GM12878 (cell line): ENCODE measurements around the gene NOL4L. TPM values are rescaled to one million over a fixed set of nuclear protein-coding genes. Genes with fewer than 3 reads are reported as not detected.

Experiments used
- ATAC-seq: fragments of 200-7000 bp; cut with Tn5 transposase; 3 replicates; pipeline ENCODE4 v1.9.1; 2020; ENCODE audit warnings: mild to moderate bottlenecking, moderate library complexity
- BruUV-seq: library from RNA; stranded (reverse); fragments of 400-500 nt; replicated peaks from 2 replicates; lab custom pipeline; 2021; lab: Mats Ljungman, UMichigan
- CTCF ChIA-PET: fragments of 300-600 bp; sonication (Branson Sonifier 250); formaldehyde crosslinking; extraction: SDS; loops from one replicate; lab custom pipeline; 2021; ENCODE audit warnings: inconsistent platforms; lab: Yijun Ruan, JAX
- POLR2A ChIA-PET: fragments of 350-600 bp; formaldehyde crosslinking; extraction: SDS; loops from one replicate; lab custom pipeline; 2021; ENCODE audit warnings: inconsistent platforms; lab: Charles Lee
- RAD21 ChIA-PET: fragments of 300-600 bp; sonication (Branson Sonifier 250); formaldehyde crosslinking; loops from one replicate; lab custom pipeline; 2023; ENCODE audit warnings: antibody characterized with exemption; ENCODE audit not compliant: unreplicated experiment; lab: Charles Lee
- SMC1A ChIA-PET: fragments of 300-600 bp; sonication (Branson Sonifier 250); formaldehyde crosslinking; loops from one replicate; lab custom pipeline; 2023; ENCODE audit not compliant: unreplicated experiment, uncharacterized antibody; lab: Charles Lee
- DNase-seq: peaks from one replicate; pipeline ENCODE4 v3.0.0-alpha.2; 2011; ENCODE audit warnings: low read depth, low spot score
- FAIRE-seq: peaks from 3 replicates; lab custom pipeline; 2011; peaks lifted over from hg19 to GRCh38; lab: Jason Lieb, UNC
- H2AFZ ChIP-seq: 2 replicates; pipeline ENCODE4 v1.6.0; 2011; ENCODE audit warnings: low read depth, low read length, control low read depth; ENCODE audit not compliant: control insufficient read depth
- H3K27ac ChIP-seq: 2 replicates; pipeline ENCODE4 v1.5.1; 2011; ENCODE audit warnings: control low read depth; ENCODE audit not compliant: control insufficient read depth, insufficient read depth
- H3K27me3 ChIP-seq, 2 experiments: replicated peaks in 1 of 2; 2 replicates each; pipeline versions ENCODE4 v1.6.0 to v1.6.1; 2011; ENCODE audit warnings: low read length in 1 of 2; ENCODE audit not compliant: control insufficient read depth in 2 of 2, insufficient read depth in 2 of 2
- H3K36me3 ChIP-seq, 2 experiments: 2 replicates each; pipeline ENCODE4 v1.5.1; 2011; ENCODE audit warnings: low read length in 1 of 2; ENCODE audit not compliant: control insufficient read depth in 2 of 2, insufficient read depth in 2 of 2
- H3K4me1 ChIP-seq: 2 replicates; pipeline ENCODE4 v1.6.1; 2011; ENCODE audit warnings: mild to moderate bottlenecking, low read length, moderate library complexity, mixed read lengths; ENCODE audit not compliant: control insufficient read depth, insufficient read depth
- H3K4me2 ChIP-seq: 2 replicates; pipeline ENCODE4 v1.6.0; 2011; ENCODE audit warnings: control low read depth; ENCODE audit not compliant: control insufficient read depth, insufficient read depth
- H3K4me3 ChIP-seq: fragments of 200-600 bp; sonication (generic); 2 replicates; pipeline ENCODE4 v1.5.1; 2016
- H3K79me2 ChIP-seq: 2 replicates; pipeline ENCODE4 v1.6.0; 2011; ENCODE audit warnings: low read length; ENCODE audit not compliant: control insufficient read depth, insufficient read depth
- H3K9ac ChIP-seq: 2 replicates; pipeline ENCODE4 v1.8.0; 2011; ENCODE audit warnings: low read length, control low read depth, mixed read lengths; ENCODE audit not compliant: control insufficient read depth, insufficient read depth
- H3K9me3 ChIP-seq: replicated peaks from 3 replicates; pipeline ENCODE4 v1.5.1; 2011; ENCODE audit warnings: mild to moderate bottlenecking, low read length; ENCODE audit not compliant: control insufficient read depth, insufficient read depth
- H4K20me1 ChIP-seq: 2 replicates; pipeline ENCODE4 v1.6.0; 2011; ENCODE audit not compliant: control insufficient read depth, insufficient read depth
- BMI1 ChIP-seq: fragments of 450-650 bp; IDR thresholded peaks from 2 replicates; pipeline ENCODE4 v1.6.1; 2016; ENCODE audit warnings: mild to moderate bottlenecking, moderate library complexity, borderline replicate concordance
- FOS ChIP-seq: IDR thresholded peaks from 3 replicates; pipeline ENCODE4 v1.6.1; 2011; ENCODE audit warnings: borderline replicate concordance; ENCODE audit not compliant: insufficient read length; ENCODE audit errors: extremely low read depth
- GATAD2B ChIP-seq: fragments of 450-650 bp; conservative IDR thresholded peaks from 2 replicates; pipeline ENCODE4 v1.6.1; 2017; ENCODE audit warnings: low read depth, mild to moderate bottlenecking, moderate library complexity
- HDAC2 ChIP-seq: fragments of 200-600 bp; sonication (generic); IDR thresholded peaks from 2 replicates; pipeline ENCODE4 v1.6.1; 2017
- IKZF1 ChIP-seq: fragments of 450-650 bp; conservative IDR thresholded peaks from 2 replicates; pipeline ENCODE4 v1.6.1; 2017; ENCODE audit warnings: antibody characterized with exemption, mild to moderate bottlenecking
- LARP7 ChIP-seq: fragments of 450-650 bp; IDR thresholded peaks from 2 replicates; pipeline ENCODE4 v1.6.1; 2017; ENCODE audit warnings: mild to moderate bottlenecking
- MYB ChIP-seq: fragments of 150-350 bp; IDR thresholded peaks from 2 replicates; pipeline ENCODE4 v1.6.1; 2014; ENCODE audit warnings: mild to moderate bottlenecking, low read depth, low read length, borderline replicate concordance
- NBN ChIP-seq: fragments of 450-650 bp; IDR thresholded peaks from 2 replicates; pipeline ENCODE4 v1.6.1; 2016
- NFXL1 ChIP-seq: fragments of 450-650 bp; IDR thresholded peaks from 2 replicates; pipeline ENCODE4 v1.6.1; 2017; ENCODE audit warnings: antibody characterized with exemption, mild to moderate bottlenecking, borderline replicate concordance
- RCOR1 ChIP-seq: conservative IDR thresholded peaks from 2 replicates; pipeline ENCODE4 v1.6.1; 2012; ENCODE audit warnings: low read depth, low read length, improper control_type of control experiment
- SPI1 ChIP-seq: IDR thresholded peaks from 2 replicates; pipeline ENCODE4 v1.6.1; 2011; ENCODE audit warnings: low read depth, mild to moderate bottlenecking, low read length, moderate library complexity, borderline replicate concordance; ENCODE audit not compliant: insufficient read depth
- ZNF217 ChIP-seq: fragments of 450-650 bp; IDR thresholded peaks from 2 replicates; pipeline ENCODE4 v1.6.1; 2017; ENCODE audit warnings: antibody characterized with exemption, mild to moderate bottlenecking
- WGBS: methylation state at CpG from one replicate; pipeline ENCODE4 v1.1.6; 2016; ENCODE audit warnings: low lambda C conversion rate; ENCODE audit not compliant: insufficient replicate concordance, insufficient coverage; ENCODE audit errors: missing lambda C conversion rate; 5-methylcytosine and 5-hydroxymethylcytosine counted together
- in situ Hi-C: fragments of 300-500 bp; cut with MboI; formaldehyde crosslinking; loops from 9 replicates; pipeline ENCODE4 v1.14.3; 2018; ENCODE audit warnings: mixed read lengths
- intact Hi-C: fragments of 100-400 bp; cut with micrococcal nuclease; formaldehyde crosslinking; loops from one replicate; pipeline ENCODE4 v1.14.2; 2022; ENCODE audit not compliant: unreplicated experiment
- polyA plus RNA-seq, 11 experiments: library from polyadenylated mRNA; depleted of rRNA in 4 of 11; unstranded in 6 of 11; stranded (reverse) in 5 of 11; fragments of >200 nt; fragmentation: Nextera tagmentation in 4 of 11; fragmentation: Illumina TruSeq in 1 of 11; extraction: Ambion mirVana in 4 of 11; extraction: Trizol in 1 of 11; gene quantifications; 1 replicate in 1 of 11; 2 replicates in 10 of 11; pipeline versions ENCODE4 v1.2.1 to v1.2.3, GENCODE V29; 2011 to 2016; ENCODE audit warnings: inconsistent platforms in 2 of 11, missing spikeins in 2 of 11, low read depth in 1 of 11
- total RNA-seq, 4 experiments: library from RNA; depleted of rRNA in 3 of 4; stranded (reverse); fragments of >200 nt in 3 of 4; fragmentation: Illumina TruSeq in 1 of 4; extraction: Trizol in 1 of 4; gene quantifications; 2 replicates each; pipeline versions ENCODE4 v1.2.1 to v1.2.3, GENCODE V29; 2013 to 2021
- TF ChIP-seq, protein P1 (sequence below): fragments of 450-650 bp; formaldehyde crosslinking; IDR thresholded peaks from 2 replicates; pipeline ENCODE4 v1.4.0; 2022; ENCODE audit warnings: mild to moderate bottlenecking, moderate library complexity
- TF ChIP-seq, protein P2 (sequence below): IDR thresholded peaks from 2 replicates; pipeline ENCODE4 v1.6.1; 2011; ENCODE audit warnings: borderline replicate concordance, low read depth, mild to moderate bottlenecking, moderate library complexity, mixed read lengths, low read length; ENCODE audit not compliant: insufficient read depth; ENCODE audit errors: extremely low read length
- TF ChIP-seq, protein P3 (sequence below), 3 experiments: IDR thresholded peaks in 2 of 3; conservative IDR thresholded peaks in 1 of 3; 2 replicates each; pipeline ENCODE4 v1.5.1; 2011; ENCODE audit warnings: low read depth in 3 of 3, low read length in 3 of 3, mild to moderate bottlenecking in 3 of 3, control low read depth in 2 of 3, moderate library complexity in 2 of 3, inconsistent platforms in 1 of 3, mixed read lengths in 1 of 3; ENCODE audit not compliant: control insufficient read depth in 2 of 3, insufficient read depth in 1 of 3; ENCODE audit errors: extremely low read depth in 1 of 3
- TF ChIP-seq, protein P4 (sequence below): IDR thresholded peaks from 2 replicates; pipeline ENCODE4 v1.6.1; 2012; ENCODE audit warnings: low read depth, low read length, improper control_type of control experiment

Gene NOL4L
- total and polyA plus RNA-seq, 10 of the 15 experiments (the other 5 are each of a cell fraction or from before 2014, with no cell fraction given), result 2.3 to 24.0 (median 8.0) TPM

DNA sequence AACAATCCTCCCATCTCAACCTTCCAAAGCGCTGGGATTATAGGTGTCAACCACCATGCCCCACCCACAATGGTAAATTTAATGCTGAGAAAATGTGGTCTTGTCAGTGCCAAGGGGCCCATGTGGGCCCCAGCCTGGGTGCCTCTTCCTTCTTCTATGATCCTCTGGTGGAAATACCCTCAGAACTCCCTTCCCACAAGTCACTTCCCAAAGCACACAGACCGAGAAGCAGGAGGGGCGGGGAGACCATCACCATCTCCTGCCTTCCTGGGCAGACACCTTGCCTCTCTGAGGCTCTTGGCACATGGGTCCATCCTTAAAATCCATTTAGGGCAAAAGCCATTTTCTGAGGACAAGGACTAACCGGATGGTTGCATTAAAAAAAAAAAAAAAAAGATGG, 59.0 kb downstream of the NOL4L start:
- Histone ChIP-seq H4K20me1 (no peaks in the 10 kb centered on the region), H3K36me3 (no peaks in the 10 kb centered on the region), H3K79me2 (no peaks in the 10 kb centered on the region), H2AFZ (no peak overlapping the region), H3K9me3 (no peaks in the 10 kb centered on the region), H3K27me3 (no peaks in the 10 kb centered on the region), H3K9ac (no peak overlapping the region; the same call in 1 of the 2 replicates), H3K4me2 (peak overlapping the region; percentile 54), H3K27ac (no peak overlapping the region; the same call in 1 of the 2 replicates), H3K4me1 (peaks cover 23% of the 10 kb centered on the region), H3K4me3 (no peak overlapping the region)
- POLR2A ChIA-PET, result interaction anchor here (0.6 to 4.0 kb wide), 4 partner anchors 10 to 125 kb away, joined by 3 to 27 read pairs (median 4); no protein-coding TSS in a partner anchor
- RAD21 ChIA-PET, result interaction anchor here (0.7 to 9.1 kb wide), 9 partner anchors 8 to 252 kb away, joined by 3 to 186 read pairs (median 4); partner anchors contain the start of gene NOL4L
- in situ Hi-C loops, result no loop called here
- SMC1A ChIA-PET, result interaction anchor here (0.7 to 12.2 kb wide), 6 partner anchors 11 to 147 kb away, joined by 3 to 248 read pairs (median 5); partner anchors contain the start of gene C20orf203
- CTCF ChIA-PET, result interaction anchor here (0.7 to 8.3 kb wide), 4 partner anchors 12 to 146 kb away, joined by 3 to 264 read pairs (median 42); no protein-coding TSS in a partner anchor
- BruUV-seq, result no TSS peak
- ATAC-seq (peak; percentile 15), DNase-seq (peak; percentile 42), FAIRE-seq (no peak)
- WGBS, result 38% methylated on average over 4 of the region's 4 CpGs
- intact Hi-C loops, result no loop called here
- TF ChIP-seq BMI1, result no peak
- TF ChIP-seq ZNF217, result no peak
- TF ChIP-seq, protein P1, sequence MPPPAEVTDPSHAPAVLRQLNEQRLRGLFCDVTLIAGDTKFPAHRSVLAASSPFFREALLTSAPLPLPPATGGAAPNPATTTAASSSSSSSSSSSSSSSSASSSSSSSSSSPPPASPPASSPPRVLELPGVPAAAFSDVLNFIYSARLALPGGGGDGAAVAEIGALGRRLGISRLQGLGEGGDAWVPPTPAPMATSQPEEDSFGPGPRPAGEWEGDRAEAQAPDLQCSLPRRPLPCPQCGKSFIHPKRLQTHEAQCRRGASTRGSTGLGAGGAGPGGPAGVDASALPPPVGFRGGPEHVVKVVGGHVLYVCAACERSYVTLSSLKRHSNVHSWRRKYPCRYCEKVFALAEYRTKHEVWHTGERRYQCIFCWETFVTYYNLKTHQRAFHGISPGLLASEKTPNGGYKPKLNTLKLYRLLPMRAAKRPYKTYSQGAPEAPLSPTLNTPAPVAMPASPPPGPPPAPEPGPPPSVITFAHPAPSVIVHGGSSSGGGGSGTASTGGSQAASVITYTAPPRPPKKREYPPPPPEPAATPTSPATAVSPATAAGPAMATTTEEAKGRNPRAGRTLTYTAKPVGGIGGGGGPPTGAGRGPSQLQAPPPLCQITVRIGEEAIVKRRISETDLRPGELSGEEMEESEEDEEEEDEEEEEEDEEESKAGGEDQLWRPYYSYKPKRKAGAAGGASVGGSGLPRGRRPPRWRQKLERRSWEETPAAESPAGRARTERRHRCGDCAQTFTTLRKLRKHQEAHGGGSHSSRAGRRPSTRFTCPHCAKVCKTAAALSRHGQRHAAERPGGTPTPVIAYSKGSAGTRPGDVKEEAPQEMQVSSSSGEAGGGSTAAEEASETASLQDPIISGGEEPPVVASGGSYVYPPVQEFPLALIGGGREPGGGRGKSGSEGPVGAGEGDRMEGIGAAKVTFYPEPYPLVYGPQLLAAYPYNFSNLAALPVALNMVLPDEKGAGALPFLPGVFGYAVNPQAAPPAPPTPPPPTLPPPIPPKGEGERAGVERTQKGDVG (CRISPR knock-in tag), result no peak
- no peak; the same call in 1 of the 2 replicates for TF ChIP-seq NBN
- TF ChIP-seq, protein P2, sequence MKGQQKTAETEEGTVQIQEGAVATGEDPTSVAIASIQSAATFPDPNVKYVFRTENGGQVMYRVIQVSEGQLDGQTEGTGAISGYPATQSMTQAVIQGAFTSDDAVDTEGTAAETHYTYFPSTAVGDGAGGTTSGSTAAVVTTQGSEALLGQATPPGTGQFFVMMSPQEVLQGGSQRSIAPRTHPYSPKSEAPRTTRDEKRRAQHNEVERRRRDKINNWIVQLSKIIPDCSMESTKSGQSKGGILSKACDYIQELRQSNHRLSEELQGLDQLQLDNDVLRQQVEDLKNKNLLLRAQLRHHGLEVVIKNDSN, result no peak
- no peak for TF ChIP-seq LARP7
- peak; percentile 50 for TF ChIP-seq IKZF1
- TF ChIP-seq HDAC2, result no peak
- TF ChIP-seq FOS, result no peak
- TF ChIP-seq, protein P3, sequence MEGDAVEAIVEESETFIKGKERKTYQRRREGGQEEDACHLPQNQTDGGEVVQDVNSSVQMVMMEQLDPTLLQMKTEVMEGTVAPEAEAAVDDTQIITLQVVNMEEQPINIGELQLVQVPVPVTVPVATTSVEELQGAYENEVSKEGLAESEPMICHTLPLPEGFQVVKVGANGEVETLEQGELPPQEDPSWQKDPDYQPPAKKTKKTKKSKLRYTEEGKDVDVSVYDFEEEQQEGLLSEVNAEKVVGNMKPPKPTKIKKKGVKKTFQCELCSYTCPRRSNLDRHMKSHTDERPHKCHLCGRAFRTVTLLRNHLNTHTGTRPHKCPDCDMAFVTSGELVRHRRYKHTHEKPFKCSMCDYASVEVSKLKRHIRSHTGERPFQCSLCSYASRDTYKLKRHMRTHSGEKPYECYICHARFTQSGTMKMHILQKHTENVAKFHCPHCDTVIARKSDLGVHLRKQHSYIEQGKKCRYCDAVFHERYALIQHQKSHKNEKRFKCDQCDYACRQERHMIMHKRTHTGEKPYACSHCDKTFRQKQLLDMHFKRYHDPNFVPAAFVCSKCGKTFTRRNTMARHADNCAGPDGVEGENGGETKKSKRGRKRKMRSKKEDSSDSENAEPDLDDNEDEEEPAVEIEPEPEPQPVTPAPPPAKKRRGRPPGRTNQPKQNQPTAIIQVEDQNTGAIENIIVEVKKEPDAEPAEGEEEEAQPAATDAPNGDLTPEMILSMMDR (IDR thresholded peaks at IDR 0.05 in 2 of 3, conservative IDR thresholded peaks at IDR 0.05 in 1 of 3; ENCODE audit: control insufficient read depth in 2 of 3, extremely low read depth in 1 of 3, insufficient read depth in 1 of 3, low read depth in 3 of 3, low read length in 3 of 3), result no peak
- no peak for TF ChIP-seq SPI1
- no peak for TF ChIP-seq MYB
- TF ChIP-seq NFXL1, result no peak
- TF ChIP-seq, protein P4, sequence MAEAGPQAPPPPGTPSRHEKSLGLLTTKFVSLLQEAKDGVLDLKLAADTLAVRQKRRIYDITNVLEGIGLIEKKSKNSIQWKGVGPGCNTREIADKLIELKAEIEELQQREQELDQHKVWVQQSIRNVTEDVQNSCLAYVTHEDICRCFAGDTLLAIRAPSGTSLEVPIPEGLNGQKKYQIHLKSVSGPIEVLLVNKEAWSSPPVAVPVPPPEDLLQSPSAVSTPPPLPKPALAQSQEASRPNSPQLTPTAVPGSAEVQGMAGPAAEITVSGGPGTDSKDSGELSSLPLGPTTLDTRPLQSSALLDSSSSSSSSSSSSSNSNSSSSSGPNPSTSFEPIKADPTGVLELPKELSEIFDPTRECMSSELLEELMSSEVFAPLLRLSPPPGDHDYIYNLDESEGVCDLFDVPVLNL, result no peak
- no peak; the same call in 1 of the 2 replicates for TF ChIP-seq GATAD2B
- no peak for TF ChIP-seq RCOR1
